ENCODE measurements around the gene MIPOL1. TPM values are rescaled to one million over a fixed set of nuclear protein-coding genes. Genes with fewer than 3 reads are reported as not detected.
"Not testable (repeated sequence)": the region's sequence is repeated elsewhere in the genome, so short reads cannot be mapped to it uniquely, and the experiment has no call there.

MIPOL1 gene
- total RNA-seq, 1 donor from 2014 or later: not detected

DNA sequence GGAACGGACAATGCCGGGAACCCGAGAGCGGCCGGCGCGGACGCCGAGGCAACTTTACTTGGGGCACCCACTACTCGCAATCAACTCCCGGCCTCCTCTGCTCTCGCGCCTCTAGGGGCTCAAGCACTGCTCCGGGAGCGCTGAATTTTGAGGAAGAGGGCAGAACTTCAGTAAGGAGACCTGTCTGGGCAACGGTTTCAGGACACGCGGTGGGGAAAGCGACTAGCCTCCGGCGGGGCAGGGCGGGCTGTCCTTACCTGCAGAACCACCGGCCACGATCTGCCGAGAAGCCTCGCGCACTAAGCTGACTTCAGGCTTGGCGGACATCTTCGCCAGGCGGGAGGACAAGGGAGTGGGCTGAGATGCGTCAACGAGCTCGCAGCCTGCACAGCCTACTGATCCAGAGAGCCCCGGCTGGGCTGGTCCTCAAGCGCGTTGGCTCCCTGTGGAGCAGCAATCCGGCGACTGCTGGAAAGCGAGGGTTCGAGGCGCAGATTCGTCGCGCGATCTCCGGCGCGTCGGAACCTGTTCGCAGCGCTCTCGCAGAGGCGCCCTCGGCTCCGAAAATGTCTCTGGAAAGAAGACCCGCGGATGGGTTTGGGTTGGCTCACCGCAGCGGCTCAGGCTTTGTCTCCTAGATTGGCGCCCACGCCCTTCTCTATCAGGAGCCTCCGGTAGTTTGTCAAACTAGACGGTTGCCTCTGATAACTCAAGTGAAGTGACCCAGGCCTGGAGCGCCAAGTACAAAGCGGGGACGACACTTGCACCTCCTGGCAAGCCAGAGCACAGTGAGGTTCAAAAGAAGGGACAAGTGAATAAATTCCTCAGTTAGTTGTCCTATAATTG, 25.5 kb upstream of the MIPOL1 start, which contains the start of gene SLC25A21:
TSS of gene SLC25A21 (minus strand) at position 583 of the 846 bp plus-strand sequence.
- intact Hi-C loops (cut with micrococcal nuclease): no loop called here
- H3K36me3 Mint-ChIP-seq (ENCODE audit: low read depth): no peaks in the 10 kb centered on the region
- no peak within 1 kb of the TSS for H3K27ac Mint-ChIP-seq
- peaks cover 15% of the 10 kb centered on the region for H3K27me3 Mint-ChIP-seq (ENCODE audit: low read depth)
- no peak for DNase-seq (ENCODE audit: low spot score)
- H3K4me1 Mint-ChIP-seq (ENCODE audit: low read depth): no peaks in the 10 kb centered on the region
- H3K4me3 Mint-ChIP-seq (ENCODE audit: low read depth): no peak within 1 kb of the TSS
- peaks cover 6% of the 10 kb centered on the region for H3K9me3 Mint-ChIP-seq

DNA sequence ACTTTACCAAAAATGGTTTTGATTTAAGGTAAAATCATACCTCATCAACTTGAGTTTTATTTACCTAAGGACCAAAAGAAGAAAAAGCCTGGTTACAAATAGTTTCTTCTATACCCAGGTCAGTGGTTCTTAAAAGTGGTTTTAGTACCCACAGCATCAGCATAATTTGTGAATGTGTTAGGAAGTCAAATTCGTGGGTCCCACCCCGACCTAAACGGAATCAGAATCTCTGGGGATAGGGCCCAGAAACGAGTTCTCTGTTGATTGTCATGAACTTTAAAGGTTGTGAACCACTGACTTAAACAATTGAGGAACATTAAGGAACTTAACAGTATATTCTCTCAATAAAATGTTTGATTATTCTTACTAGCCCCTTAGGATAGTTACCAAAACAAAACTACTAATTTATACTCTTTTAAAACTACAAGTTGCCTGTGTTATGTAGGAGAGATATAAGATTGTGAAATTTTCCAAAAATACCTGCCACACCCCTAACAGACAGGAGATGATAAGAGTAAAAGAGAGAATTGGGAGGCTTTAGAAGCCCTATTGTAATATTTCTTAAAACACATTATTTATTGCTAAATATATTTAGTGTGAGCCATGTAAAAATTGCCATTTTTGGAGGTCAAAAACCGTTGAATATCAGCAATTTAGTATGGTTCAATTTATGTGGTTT, 24.7 kb upstream of the MIPOL1 start:
- intact Hi-C loops (cut with micrococcal nuclease): no loop called here
- Mint-ChIP-seq H3K27ac (no peak overlapping the region), H3K36me3 (ENCODE audit: low read depth) (no peaks in the 10 kb centered on the region), H3K4me3 (ENCODE audit: low read depth) (no peak overlapping the region), H3K27me3 (ENCODE audit: low read depth) (peaks cover 15% of the 10 kb centered on the region), H3K9me3 (peaks cover 8% of the 10 kb centered on the region), H3K4me1 (ENCODE audit: low read depth) (no peaks in the 10 kb centered on the region)
- no peak for DNase-seq (ENCODE audit: low spot score)

DNA sequence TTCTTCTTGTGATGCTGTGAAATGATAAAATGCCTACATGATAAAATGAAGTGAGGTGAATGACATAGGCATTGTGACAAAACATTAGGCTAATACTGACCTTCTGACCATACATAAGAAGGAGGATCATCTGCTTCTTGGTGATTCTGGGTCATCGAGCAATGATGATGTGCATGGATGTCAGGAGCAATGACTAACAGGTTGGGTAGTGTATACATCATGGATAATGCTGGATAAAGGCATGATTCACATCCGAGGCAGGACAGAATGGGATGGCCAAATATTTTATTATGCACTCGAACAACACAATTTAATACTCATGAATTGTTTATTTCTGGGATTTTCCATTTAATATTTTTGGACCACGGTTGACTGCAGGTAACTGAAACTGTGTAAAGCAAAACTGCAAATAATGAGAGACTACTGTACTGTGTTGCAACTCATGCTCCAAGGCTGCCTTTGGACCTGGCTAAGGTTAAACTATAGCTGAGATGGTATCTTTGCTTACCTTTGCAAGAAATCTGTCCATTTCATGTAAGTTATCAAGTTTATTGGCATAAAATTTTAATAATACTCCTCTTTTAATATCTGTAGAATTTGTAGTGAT, 17.7 kb upstream of the MIPOL1 start:
- Mint-ChIP-seq H3K36me3 (ENCODE audit: low read depth) (no peaks in the 10 kb centered on the region), H3K4me3 (ENCODE audit: low read depth) (no peak overlapping the region), H3K27me3 (ENCODE audit: low read depth) (no peaks in the 10 kb centered on the region), H3K9me3 (peaks cover 18% of the 10 kb centered on the region), H3K27ac (no peak overlapping the region), H3K4me1 (ENCODE audit: low read depth) (no peaks in the 10 kb centered on the region)
- DNase-seq (ENCODE audit: low spot score): no peak
- intact Hi-C loops (cut with micrococcal nuclease): no loop called here

GRCh38 chr14:37180886-37181285, 16.9 kb upstream of the MIPOL1 start:
- H3K27ac Mint-ChIP-seq; H3K27me3 Mint-ChIP-seq (ENCODE audit: low read depth); DNase-seq (ENCODE audit: low spot score); H3K4me1 Mint-ChIP-seq (ENCODE audit: low read depth); H3K4me3 Mint-ChIP-seq (ENCODE audit: low read depth); H3K36me3 Mint-ChIP-seq (ENCODE audit: low read depth); intact Hi-C loops (cut with micrococcal nuclease): not testable (repeated sequence)
- peaks cover 18% of the 10 kb centered on the region for H3K9me3 Mint-ChIP-seq

GRCh38 chr14:37181441-37181840, 16.3 kb upstream of the MIPOL1 start:
- no peak for DNase-seq (ENCODE audit: low spot score)
- intact Hi-C loops (cut with micrococcal nuclease): no loop called here
- Mint-ChIP-seq H3K4me3 (ENCODE audit: low read depth) (no peak overlapping the region), H3K9me3 (peaks cover 18% of the 10 kb centered on the region), H3K4me1 (ENCODE audit: low read depth) (no peaks in the 10 kb centered on the region), H3K27ac (no peak overlapping the region), H3K36me3 (ENCODE audit: low read depth) (no peaks in the 10 kb centered on the region), H3K27me3 (ENCODE audit: low read depth) (no peaks in the 10 kb centered on the region)

DNA sequence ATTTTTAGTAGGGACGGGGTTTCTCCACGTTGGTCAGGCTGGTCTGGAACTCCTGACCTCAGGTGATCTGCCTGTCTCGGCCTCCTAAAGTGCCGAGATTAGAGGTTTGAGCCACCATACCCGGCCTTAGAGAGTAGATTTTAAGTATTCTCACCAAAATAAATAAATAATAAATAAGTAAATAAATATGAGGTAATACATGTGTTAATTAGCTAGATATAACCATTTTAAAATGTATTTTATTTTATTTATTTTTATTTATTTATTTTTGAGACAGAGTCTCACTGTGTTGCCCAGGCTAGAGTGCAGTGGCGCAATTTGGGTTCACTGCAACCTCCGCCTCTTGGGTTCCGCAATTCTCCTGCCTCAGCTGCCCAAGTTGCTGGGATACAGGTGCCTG, 13.2 kb upstream of the MIPOL1 start:
- H3K36me3 Mint-ChIP-seq (ENCODE audit: low read depth); H3K27ac Mint-ChIP-seq; H3K4me1 Mint-ChIP-seq (ENCODE audit: low read depth); intact Hi-C loops (cut with micrococcal nuclease); DNase-seq (ENCODE audit: low spot score); H3K27me3 Mint-ChIP-seq (ENCODE audit: low read depth); H3K4me3 Mint-ChIP-seq (ENCODE audit: low read depth): not testable (repeated sequence)
- H3K9me3 Mint-ChIP-seq: peaks cover 15% of the 10 kb centered on the region

GRCh38 chr14:37185670-37186069, 12.1 kb upstream of the MIPOL1 start:
- intact Hi-C loops (cut with micrococcal nuclease): no loop called here
- Mint-ChIP-seq H3K27me3 (ENCODE audit: low read depth) (no peaks in the 10 kb centered on the region), H3K36me3 (ENCODE audit: low read depth) (no peaks in the 10 kb centered on the region), H3K4me3 (ENCODE audit: low read depth) (no peak overlapping the region), H3K9me3 (peaks cover 14% of the 10 kb centered on the region), H3K4me1 (ENCODE audit: low read depth) (no peaks in the 10 kb centered on the region), H3K27ac (no peak overlapping the region)
- DNase-seq (ENCODE audit: low spot score): no peak

DNA sequence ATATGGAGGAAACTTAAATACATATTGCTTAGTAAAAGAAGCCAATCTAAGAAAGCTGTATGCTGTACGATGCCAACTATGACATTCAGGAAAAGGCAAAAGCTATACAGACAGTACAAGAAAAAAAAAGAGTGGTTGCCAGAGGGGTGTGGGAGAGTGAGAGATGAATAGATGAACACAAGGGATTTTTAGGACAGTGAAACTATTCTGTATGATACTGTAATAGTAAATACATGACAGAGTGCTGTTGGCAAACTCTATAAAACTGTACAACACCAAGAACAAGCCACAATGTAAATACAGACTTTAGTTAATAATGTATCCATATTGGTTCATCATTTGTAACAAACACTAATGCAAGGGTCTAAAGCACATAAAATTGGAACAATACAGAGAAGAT, 10.9 kb upstream of the MIPOL1 start:
- no peak for DNase-seq (ENCODE audit: low spot score)
- Mint-ChIP-seq H3K9me3 (peaks cover 16% of the 10 kb centered on the region), H3K27me3 (ENCODE audit: low read depth) (no peaks in the 10 kb centered on the region), H3K4me3 (ENCODE audit: low read depth) (no peak overlapping the region), H3K36me3 (ENCODE audit: low read depth) (no peaks in the 10 kb centered on the region), H3K27ac (no peak overlapping the region), H3K4me1 (ENCODE audit: low read depth) (no peaks in the 10 kb centered on the region)
- intact Hi-C loops (cut with micrococcal nuclease): no loop called here

- Mint-ChIP-seq H3K36me3 (ENCODE audit: low read depth) (no peaks in the 10 kb centered on the region), H3K27me3 (ENCODE audit: low read depth) (no peaks in the 10 kb centered on the region), H3K4me1 (ENCODE audit: low read depth) (no peaks in the 10 kb centered on the region), H3K27ac (no peak overlapping the region), H3K4me3 (ENCODE audit: low read depth) (no peak overlapping the region), H3K9me3 (peaks cover 12% of the 10 kb centered on the region)
- no peak for DNase-seq (ENCODE audit: low spot score)
- intact Hi-C loops (cut with micrococcal nuclease): no loop called here
These were observed 10.4 kb upstream of the MIPOL1 start for GRCh38 chr14:37187294-37187693.

DNA sequence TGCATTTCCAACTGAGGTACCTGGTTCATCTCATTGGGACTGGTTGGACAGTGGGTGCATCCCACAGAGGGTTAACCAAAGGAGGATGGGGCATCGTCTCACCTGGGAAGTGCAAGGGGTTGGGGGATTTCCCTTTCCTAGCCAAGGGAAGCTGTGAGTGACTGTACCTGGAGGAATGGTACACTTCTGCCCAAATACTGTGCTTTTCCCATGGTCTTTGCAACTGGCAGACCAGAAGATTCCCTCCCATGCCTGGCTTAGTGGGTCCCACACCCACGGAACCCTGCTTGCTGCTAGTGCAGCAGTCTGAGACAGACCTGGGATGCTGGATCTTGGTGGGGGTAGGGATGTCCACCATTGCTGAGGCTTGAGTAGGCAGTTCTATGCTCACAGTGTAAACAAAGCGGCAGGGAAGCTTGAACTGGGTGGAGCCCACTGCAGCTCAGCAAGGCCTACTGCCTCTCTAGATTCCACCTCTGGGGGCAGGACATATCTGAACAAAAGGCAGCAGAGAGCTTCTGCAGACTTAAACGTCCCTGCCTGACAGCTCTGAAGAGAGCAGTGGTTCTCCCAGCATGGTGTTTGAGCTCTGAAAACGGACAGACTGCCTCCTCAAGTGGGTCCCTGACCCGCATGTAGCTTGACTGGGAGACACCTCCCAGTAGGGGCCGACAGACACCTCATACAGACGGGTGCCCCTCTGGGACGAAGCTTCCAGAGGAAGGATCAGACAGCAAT, 9.7 kb upstream of the MIPOL1 start:
- peaks cover 11% of the 10 kb centered on the region for H3K9me3 Mint-ChIP-seq
- H3K36me3 Mint-ChIP-seq (ENCODE audit: low read depth); H3K27me3 Mint-ChIP-seq (ENCODE audit: low read depth); H3K4me3 Mint-ChIP-seq (ENCODE audit: low read depth); H3K27ac Mint-ChIP-seq; H3K4me1 Mint-ChIP-seq (ENCODE audit: low read depth); DNase-seq (ENCODE audit: low spot score); intact Hi-C loops (cut with micrococcal nuclease): not testable (repeated sequence)

- DNase-seq (ENCODE audit: low spot score); H3K4me1 Mint-ChIP-seq (ENCODE audit: low read depth); H3K36me3 Mint-ChIP-seq (ENCODE audit: low read depth); H3K27ac Mint-ChIP-seq; H3K4me3 Mint-ChIP-seq (ENCODE audit: low read depth); intact Hi-C loops (cut with micrococcal nuclease); H3K27me3 Mint-ChIP-seq (ENCODE audit: low read depth): not testable (repeated sequence)
- peaks cover 11% of the 10 kb centered on the region for H3K9me3 Mint-ChIP-seq
These were observed 8.0 kb upstream of the MIPOL1 start for GRCh38 chr14:37189733-37190132.

GRCh38 chr14:37194698-37195097, 3.0 kb upstream of the MIPOL1 start:
- intact Hi-C loops (cut with micrococcal nuclease): no loop called here
- no peak overlapping the region for H3K4me3 Mint-ChIP-seq (ENCODE audit: low read depth)
- H3K9me3 Mint-ChIP-seq: peaks cover 6% of the 10 kb centered on the region
- no peak overlapping the region for H3K27ac Mint-ChIP-seq
- no peaks in the 10 kb centered on the region for H3K36me3 Mint-ChIP-seq (ENCODE audit: low read depth)
- DNase-seq (ENCODE audit: low spot score): no peak
- H3K4me1 Mint-ChIP-seq (ENCODE audit: low read depth): no peaks in the 10 kb centered on the region
- H3K27me3 Mint-ChIP-seq (ENCODE audit: low read depth): peaks cover 13% of the 10 kb centered on the region

All from activated T-helper 2 cell treated with anti-CD3 and anti-CD28 coated beads, Interferon-gamma antibody, Interleukin-2, Interleukin-4, amounts not matched to agents 10 μg/mL and 5 μg/mL and 100 μg/mL, durations not matched to agents 14 hours and 24 hours and 36 hours (primary cell).